Measurements from ENCODE around the gene CAPSL.
A peak's percentile ranks its signal among the peaks of the same experiment; 100 is the strongest.
"Not testable (repeated sequence)": the region's sequence is repeated elsewhere in the genome, so short reads cannot be mapped to it uniquely, and the experiment has no call there.

CAPSL gene

DNA sequence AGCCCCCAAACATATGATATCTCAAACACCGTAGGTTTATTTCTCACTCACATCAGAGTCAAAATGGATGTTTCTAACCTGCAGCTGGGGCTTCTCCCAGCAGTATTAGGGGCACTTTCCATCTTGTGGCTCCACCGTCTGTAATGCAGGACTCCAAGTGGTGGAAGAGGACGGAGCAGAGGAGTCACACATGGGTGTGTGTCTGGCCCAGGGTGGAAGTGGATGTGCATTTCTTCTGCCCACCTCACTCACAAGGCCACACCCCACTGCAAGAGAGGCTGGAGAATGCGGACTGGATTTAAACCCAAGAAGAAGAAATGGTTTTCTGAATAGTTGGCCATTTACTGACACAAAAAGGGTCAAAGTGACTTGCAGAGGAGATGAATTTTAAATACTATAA is 67.8 kb downstream of the CAPSL start:
- DNase-seq, result no peak

- no peak for DNase-seq
These were observed 68.6 kb downstream of the CAPSL start for GRCh38 chr5:35869685-35870277.

- DNase-seq, result no peak
These were observed 70.4 kb downstream of the CAPSL start for GRCh38 chr5:35867998-35868397.

DNA sequence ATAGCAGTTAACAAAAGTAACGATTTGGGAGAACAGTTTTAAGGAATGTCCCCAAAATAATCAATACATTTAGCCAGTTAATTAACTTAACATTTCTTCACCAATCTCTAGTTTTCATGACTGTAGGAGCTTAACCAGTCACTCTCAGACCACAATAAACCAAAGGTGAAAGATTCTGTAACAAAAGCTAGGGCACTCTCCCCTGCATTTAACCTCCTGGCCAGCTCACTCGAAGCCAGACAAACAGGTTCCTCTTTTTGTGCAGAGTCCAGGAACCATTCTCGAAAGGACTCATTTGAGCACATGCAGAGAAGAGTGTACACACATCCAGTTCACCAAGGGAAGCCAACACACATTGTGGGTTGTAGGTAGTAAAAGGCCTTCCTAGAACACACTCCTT is 75.3 kb downstream of the CAPSL start:
- DNase-seq, result peak; percentile 41

- DNase-seq, result no peak
These were observed 76.3 kb downstream of the CAPSL start for GRCh38 chr5:35862126-35862525.

GRCh38 chr5:35861718-35862117 is 76.7 kb downstream of the CAPSL start:
- no peak for DNase-seq

GRCh38 chr5:35860686-35861085 is 77.7 kb downstream of the CAPSL start:
- DNase-seq, result no peak

DNA sequence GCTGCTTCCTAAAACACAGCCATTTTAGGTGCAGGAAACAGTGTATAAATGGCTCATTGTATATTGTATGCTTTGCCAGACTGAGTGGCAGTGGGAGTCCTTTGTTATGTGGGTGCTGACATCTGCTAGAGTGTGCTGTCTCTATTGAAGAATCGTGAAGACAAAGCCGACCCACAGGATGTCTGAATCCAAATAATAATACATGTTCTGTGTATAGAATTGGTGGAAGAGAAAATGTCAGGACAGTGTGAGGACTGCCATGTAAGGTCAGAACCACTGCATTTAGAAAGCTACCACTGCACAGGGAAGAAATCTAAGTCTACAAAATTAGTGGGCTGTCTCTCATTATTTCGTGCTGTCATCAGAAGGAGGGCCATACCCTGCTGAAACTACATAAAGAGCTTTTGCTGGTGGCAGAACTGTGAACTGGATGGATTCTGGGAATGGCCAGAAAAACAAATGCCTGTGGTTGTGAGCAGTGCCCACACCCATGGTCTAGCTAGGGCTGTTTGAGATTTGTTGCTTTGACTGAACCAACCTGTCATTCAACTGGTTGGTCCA is 79.2 kb downstream of the CAPSL start:
- no peak for DNase-seq

- no peak for DNase-seq
These were observed 80.7 kb downstream of the CAPSL start for GRCh38 chr5:35857606-35858205.

DNA sequence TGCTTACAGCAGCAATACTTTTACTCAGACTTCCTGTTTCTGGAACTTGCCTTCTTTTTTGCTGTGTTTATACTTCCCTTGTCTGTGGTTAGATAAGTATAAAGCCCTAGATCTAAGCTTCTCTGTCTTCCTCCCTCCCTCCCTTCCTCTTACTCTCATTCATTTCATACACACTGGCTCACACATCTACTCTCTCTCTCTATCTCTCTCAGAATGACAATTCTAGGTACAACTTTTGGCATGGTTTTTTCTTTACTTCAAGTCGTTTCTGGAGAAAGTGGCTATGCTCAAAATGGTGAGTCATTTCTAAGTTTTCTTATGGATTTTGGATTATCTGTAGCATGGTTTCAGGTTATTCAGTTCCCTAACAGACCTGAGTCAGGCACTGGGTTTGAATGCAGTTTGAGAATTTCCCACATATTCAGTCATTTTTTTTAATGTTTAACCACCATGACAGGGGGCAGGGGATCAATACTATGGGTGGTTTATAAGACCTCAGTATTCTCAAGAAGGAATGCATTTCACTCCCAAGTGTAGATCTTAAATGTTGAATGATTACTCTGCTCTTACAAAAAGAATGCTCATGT is 81.6 kb downstream of the CAPSL start, which contains the start of gene IL7R:
TSS of gene IL7R (plus strand) at position 127 of the 587 bp plus-strand sequence. CDS start at position 214, 87 bp downstream.
- DNase-seq, result no peak

GRCh38 chr5:35856186-35856764 is 82.1 kb downstream of the CAPSL start:
- DNase-seq, result not testable (repeated sequence)

DNA sequence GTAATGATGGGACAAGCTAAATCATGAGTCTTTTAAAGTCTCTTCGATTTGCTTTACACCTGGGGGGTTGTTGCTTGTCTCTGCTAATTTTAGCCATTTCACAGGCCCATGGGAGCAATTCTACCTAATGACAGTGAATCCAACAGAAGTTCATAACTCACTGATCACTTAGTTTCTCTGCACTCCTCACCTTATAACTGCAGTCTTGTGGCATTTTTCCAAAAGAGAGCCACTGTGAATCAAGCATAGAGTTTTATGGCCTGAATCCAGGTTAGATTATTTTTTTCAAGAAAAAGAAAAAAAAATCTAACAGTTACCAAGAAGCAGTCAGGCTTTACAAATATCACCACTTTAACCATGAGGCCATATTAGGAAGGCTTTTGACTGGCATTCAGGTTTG is 83.2 kb downstream of the CAPSL start:
- no peak for DNase-seq
